WTC11 (cell line): ENCODE results near the gene JMJD6.

Experiments used
- ATF2 ChIP-seq: sonication (generic); formaldehyde crosslinking; IDR thresholded peaks from 2 replicates; pipeline ENCODE4 v1.8.1; 2022; ENCODE audit warnings: low read depth, missing genetic modification reagents, borderline replicate concordance
- CTCF ChIP-seq: fragments of 200-600 bp; IDR thresholded peaks from 2 replicates; pipeline ENCODE4 v1.8.0; 2022; ENCODE audit warnings: antibody characterized with exemption
- E2F4 ChIP-seq: sonication (generic); formaldehyde crosslinking; IDR thresholded peaks from 2 replicates; pipeline ENCODE4 v1.8.1; 2022; ENCODE audit warnings: low read depth, mild to moderate bottlenecking, moderate library complexity, missing genetic modification reagents, borderline replicate concordance

GRCh38 chr17:76684756-76685155 is 41.6 kb downstream of the JMJD6 start:
- no peak for TF ChIP-seq E2F4 (CRISPR knock-in tag)
- TF ChIP-seq CTCF: no peak
- no peak for TF ChIP-seq ATF2 (CRISPR knock-in tag)
